Fibroblast of lung (primary cell): ENCODE measurements around the gene CNOT3.

Source experiments
- EZH2 ChIP-seq: IDR thresholded peaks from 2 replicates; pipeline ENCODE4 v1.5.1; 2012; ENCODE audit warnings: low read length, control low read depth, mild to moderate bottlenecking; ENCODE audit errors: missing control alignments
- TF ChIP-seq, protein P1 (sequence below), 2 donors: IDR thresholded peaks in 1 of 2; conservative IDR thresholded peaks in 1 of 2; 1 replicate in 1 of 2; 2 replicates in 1 of 2; pipeline ENCODE4 v1.5.1; 2011 to 2012; ENCODE audit warnings: low read length in 2 of 2, control low read depth in 1 of 2, inconsistent platforms in 1 of 2, low read depth in 1 of 2, mild to moderate bottlenecking in 1 of 2

DNA sequence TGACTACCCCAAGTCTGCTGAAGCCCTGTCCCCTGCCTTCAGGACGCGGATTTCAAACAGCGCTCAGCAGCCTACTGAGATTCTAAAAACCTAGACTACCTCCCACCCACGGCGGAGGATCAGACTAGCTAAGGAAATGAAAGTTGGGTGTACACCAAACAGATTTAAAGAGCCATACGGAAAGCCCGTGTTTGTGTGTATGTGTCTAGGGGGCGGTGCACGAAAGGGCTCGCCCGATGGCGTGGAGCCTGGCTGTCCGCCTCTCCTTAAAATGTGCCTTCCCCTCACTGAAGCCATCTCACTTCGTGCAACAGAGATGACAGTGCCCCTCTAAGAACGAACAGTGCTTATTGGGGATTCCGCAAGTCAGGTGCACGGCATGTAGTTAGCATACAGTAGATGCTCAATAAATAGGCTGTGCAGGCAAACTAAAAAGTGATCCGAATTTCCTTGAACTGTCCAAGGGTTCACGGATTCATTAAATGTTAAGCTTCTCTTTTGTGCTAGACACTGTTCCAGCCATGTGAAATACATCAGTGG, 21.3 kb downstream of the CNOT3 start:
- TF ChIP-seq, protein P1, sequence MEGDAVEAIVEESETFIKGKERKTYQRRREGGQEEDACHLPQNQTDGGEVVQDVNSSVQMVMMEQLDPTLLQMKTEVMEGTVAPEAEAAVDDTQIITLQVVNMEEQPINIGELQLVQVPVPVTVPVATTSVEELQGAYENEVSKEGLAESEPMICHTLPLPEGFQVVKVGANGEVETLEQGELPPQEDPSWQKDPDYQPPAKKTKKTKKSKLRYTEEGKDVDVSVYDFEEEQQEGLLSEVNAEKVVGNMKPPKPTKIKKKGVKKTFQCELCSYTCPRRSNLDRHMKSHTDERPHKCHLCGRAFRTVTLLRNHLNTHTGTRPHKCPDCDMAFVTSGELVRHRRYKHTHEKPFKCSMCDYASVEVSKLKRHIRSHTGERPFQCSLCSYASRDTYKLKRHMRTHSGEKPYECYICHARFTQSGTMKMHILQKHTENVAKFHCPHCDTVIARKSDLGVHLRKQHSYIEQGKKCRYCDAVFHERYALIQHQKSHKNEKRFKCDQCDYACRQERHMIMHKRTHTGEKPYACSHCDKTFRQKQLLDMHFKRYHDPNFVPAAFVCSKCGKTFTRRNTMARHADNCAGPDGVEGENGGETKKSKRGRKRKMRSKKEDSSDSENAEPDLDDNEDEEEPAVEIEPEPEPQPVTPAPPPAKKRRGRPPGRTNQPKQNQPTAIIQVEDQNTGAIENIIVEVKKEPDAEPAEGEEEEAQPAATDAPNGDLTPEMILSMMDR (conservative IDR thresholded peaks at IDR 0.05 in 1 of 2, IDR thresholded peaks at IDR 0.05 in 1 of 2; ENCODE audit: low read depth in 1 of 2, low read length in 2 of 2), result no peak
- TF ChIP-seq EZH2, result no peak
